Gastroesophageal sphincter (tissue), 4 donors: ENCODE data around the gene RDH11. TPM values are rescaled to one million over a fixed set of nuclear protein-coding genes. Genes with fewer than 3 reads are reported as not detected.
"Not testable (repeated sequence)": the region's sequence is repeated elsewhere in the genome, so short reads cannot be mapped to it uniquely, and the experiment has no call there.

Experiments
- ATAC-seq: fragments of 150-250 bp; one replicate; pipeline ENCODE4 v1.9.1; 2016; ENCODE audit warnings: mild to moderate bottlenecking, moderate library complexity
- H3K27ac ChIP-seq, 4 donors: fragments of 200-600 bp; sonication (generic) in 3 of 4; 1 replicate in 3 of 4; 2 replicates in 1 of 4; pipeline ENCODE4 v1.5.1; 2016 to 2019
- H3K27me3 ChIP-seq: fragments of 200-600 bp; sonication (generic); one replicate; pipeline ENCODE4 v1.5.1; 2019
- H3K36me3 ChIP-seq, 2 donors: fragments of 200-600 bp; sonication (generic); one replicate each; pipeline ENCODE4 v1.5.1; 2019; ENCODE audit warnings: control low read depth in 1 of 2
- H3K4me1 ChIP-seq, 3 donors: fragments of 200-600 bp; sonication (generic); 1 replicate in 2 of 3; 2 replicates in 1 of 3; pipeline ENCODE4 v1.5.1; 2016 to 2019; ENCODE audit warnings: control low read depth in 2 of 3
- H3K4me3 ChIP-seq, 2 donors: fragments of 200-600 bp; sonication (generic); one replicate each; pipeline ENCODE4 v1.5.1; 2019; ENCODE audit warnings: mild to moderate bottlenecking in 1 of 2, moderate library complexity in 1 of 2
- H3K9me3 ChIP-seq, 3 donors: fragments of 200-600 bp; sonication (generic); one replicate each; pipeline ENCODE4 v1.5.1; 2017 to 2019; ENCODE audit warnings: control low read depth in 2 of 3
- CTCF ChIP-seq, 4 experiments: fragments of 200-600 bp in 2 of 4; fragments of 450-650 bp in 2 of 4; sonication (generic) in 1 of 4; IDR thresholded peaks; one replicate each; pipeline ENCODE4 v1.5.1; 2017 to 2019; ENCODE audit warnings: antibody characterized with exemption in 4 of 4, mild to moderate bottlenecking in 2 of 4, moderate library complexity in 2 of 4
- EP300 ChIP-seq: sonication (generic); formaldehyde crosslinking; IDR thresholded peaks from one replicate; pipeline ENCODE4 v1.6.1; 2017; ENCODE audit warnings: antibody characterized with exemption, mild to moderate bottlenecking
- POLR2A ChIP-seq, 2 donors: fragments of 450-650 bp; IDR thresholded peaks; one replicate each; pipeline ENCODE4 v1.6.1; 2017; ENCODE audit warnings: antibody characterized with exemption in 2 of 2, mild to moderate bottlenecking in 2 of 2, moderate library complexity in 1 of 2
- POLR2AphosphoS5 ChIP-seq: sonication (generic); formaldehyde crosslinking; IDR thresholded peaks from one replicate; pipeline ENCODE4 v1.6.1; 2017; ENCODE audit warnings: antibody characterized with exemption
- whole genome bisulfite sequencing, 2 donors: methylation state at CpG; one replicate each; pipeline ENCODE4 v1.1.5; 2018; ENCODE audit warnings: low coverage in 1 of 2; 5-methylcytosine and 5-hydroxymethylcytosine counted together
- total RNA-seq, 4 donors: library from RNA; depleted of rRNA; stranded (reverse); fragments of >200 nt; gene quantifications; one replicate each; pipeline ENCODE4 v1.1.0, GENCODE V29; 2016

RDH11 gene
- total RNA-seq, 4 donors from 2014 or later, result 38.5 to 42.5 (median 41.4) TPM

- H3K27me3 ChIP-seq, result no peaks in the 10 kb centered on the region
- H3K27ac ChIP-seq, result no peak overlapping the region
- TF ChIP-seq CTCF (IDR thresholded peaks at IDR 0.05) (peak; percentile 36 to 79 (median 64)), EP300 (no peak), POLR2AphosphoS5 (no peak), POLR2A (IDR thresholded peaks at IDR 0.05) (no peak)
- H3K9me3 ChIP-seq, result no peaks in the 10 kb centered on the region
- 0 to 13% methylated on average over 1 to 3 of the region's 3 CpGs for WGBS, 2 donors
- no peak overlapping the region for H3K4me3 ChIP-seq
- peak; percentile 67 for ATAC-seq
- H3K4me1 ChIP-seq, result no peaks in the 10 kb centered on the region
- no peaks in the 10 kb centered on the region for H3K36me3 ChIP-seq
These were observed 9.0 kb upstream of the RDH11 start for GRCh38 chr14:67704484-67705089.

- Histone ChIP-seq H3K4me3 (no peak overlapping the region), H3K36me3 (no peaks in the 10 kb centered on the region), H3K4me1 (no peaks in the 10 kb centered on the region), H3K27me3 (no peaks in the 10 kb centered on the region), H3K27ac (no peak overlapping the region), H3K9me3 (no peaks in the 10 kb centered on the region)
- TF ChIP-seq EP300 (no peak), POLR2A (IDR thresholded peaks at IDR 0.05) (no peak), CTCF (IDR thresholded peaks at IDR 0.05) (no peak), POLR2AphosphoS5 (no peak)
- ATAC-seq, result no peak
- WGBS, 2 donors, result 26 to 31% methylated on average over 3 of the region's 3 CpGs
These were observed 8.4 kb upstream of the RDH11 start for GRCh38 chr14:67703997-67704396.

- not testable (repeated sequence) for H3K36me3 ChIP-seq, H3K4me1 ChIP-seq, H3K9me3 ChIP-seq, H3K4me3 ChIP-seq, ATAC-seq, H3K27ac ChIP-seq, H3K27me3 ChIP-seq
- 88 to 100% methylated on average over 2 to 5 of the region's 8 CpGs for WGBS, 2 donors
These were observed 5.9 kb upstream of the RDH11 start, which contains the start of gene RDH12 for GRCh38 chr14:67701492-67701891. Gene RDH12 (plus strand): TSS chr14:67701886. CDS start chr14:67722643, 20,757 bp downstream.

GRCh38 chr14:67698179-67698578 lies 2.6 kb upstream of the RDH11 start:
- Histone ChIP-seq H3K27me3 (no peaks in the 10 kb centered on the region), H3K4me3 (no peak overlapping the region), H3K4me1 (peaks cover 0 to 20% (median 4%) of the 10 kb centered on the region in 3 donors), H3K36me3 (no peaks in the 10 kb centered on the region), H3K27ac (no peak overlapping the region), H3K9me3 (no peaks in the 10 kb centered on the region)
- WGBS, 2 donors, result 70% methylated on average over 1 of the region's 1 CpG; no CpG with 5 or more reads in 1 of the 2 donors
- no peak for ATAC-seq
- TF ChIP-seq POLR2A (IDR thresholded peaks at IDR 0.05), result no peak
- TF ChIP-seq EP300, result no peak
- no peak for TF ChIP-seq POLR2AphosphoS5
- no peak for TF ChIP-seq CTCF (IDR thresholded peaks at IDR 0.05)

- Histone ChIP-seq H3K27me3 (no peaks in the 10 kb centered on the region), H3K27ac (no peak overlapping the region), H3K9me3 (no peaks in the 10 kb centered on the region), H3K4me3 (no peak overlapping the region), H3K4me1 (peaks cover 0 to 28% (median 4%) of the 10 kb centered on the region in 3 donors), H3K36me3 (peaks cover 0 to 6% of the 10 kb centered on the region in 2 donors)
- no peak for ATAC-seq
- TF ChIP-seq POLR2AphosphoS5 (peak; percentile 17), POLR2A (IDR thresholded peaks at IDR 0.05) (no peak)
- WGBS, 2 donors, result 64 to 91% methylated on average over 4 of the region's 4 CpGs
These were observed 1.4 kb upstream of the RDH11 start for GRCh38 chr14:67697006-67697405.

- ATAC-seq, result peak; percentile 40
- Histone ChIP-seq H3K27me3 (no peaks in the 10 kb centered on the region), H3K9me3 (no peaks in the 10 kb centered on the region), H3K27ac (peak overlapping the region; percentile 44 to 89 (median 87)), H3K4me3 (peak overlapping the region; percentile 77 to 90), H3K4me1 (peaks cover 0 to 28% (median 4%) of the 10 kb centered on the region in 3 donors), H3K36me3 (peaks cover 0 to 28% of the 10 kb centered on the region in 2 donors)
- TF ChIP-seq POLR2AphosphoS5, result no peak
- TF ChIP-seq EP300, result no peak
- no peak for TF ChIP-seq CTCF (IDR thresholded peaks at IDR 0.05)
- no peak for TF ChIP-seq POLR2A (IDR thresholded peaks at IDR 0.05)
- WGBS, 2 donors, result 1 to 2% methylated on average over 18 to 20 of the region's 21 CpGs
These were observed 672 bp downstream of the RDH11 start for GRCh38 chr14:67694791-67695393.
